ENCODE data around the gene DENND5A. TPM values are rescaled to one million over a fixed set of nuclear protein-coding genes. Genes with fewer than 3 reads are reported as not detected.

DENND5A gene
- total and polyA plus RNA-seq, 2 donors (not counting 1 experiment from before 2014, with no cell fraction given) = 41.3 to 66.5 TPM

GRCh38 chr11:9141186-9141585 is 124.0 kb downstream of the DENND5A start:
- ChIA-PET POLR2A (no interaction called here), CTCF (interaction anchor here (0.6 kb wide), 1 partner anchor 183 kb away, joined by 4 read pairs; no protein-coding TSS in a partner anchor)
- H3K27ac ChIP-seq (ENCODE audit: low read length in 2 of 2) = no peak overlapping the region
- no peak overlapping the region for H2AFZ ChIP-seq (ENCODE audit: insufficient read depth, low read depth, low read length, poor library complexity, severe bottlenecking)
- intact Hi-C loops (cut with micrococcal nuclease) = no loop called here
- H3K4me3 Mint-ChIP-seq = no peak overlapping the region
- H3K4me2 ChIP-seq (replicated peaks; ENCODE audit: low read depth, low read length, poor library complexity, severe bottlenecking) = no peak overlapping the region
- H3K27me3 Mint-ChIP-seq = no peaks in the 10 kb centered on the region
- no peak for DNase-seq
- peaks cover 3% of the 10 kb centered on the region for H3K4me1 Mint-ChIP-seq
- TF ChIP-seq EZH2 (IDR thresholded peaks at IDR 0.05; ENCODE audit: borderline replicate concordance, insufficient read depth, low read depth, low read length, poor library complexity, severe bottlenecking) (no peak), CTCF (IDR thresholded peaks at IDR 0.05) (no peak)
- H3K4me3 ChIP-seq (ENCODE audit: control extremely low read depth in 1 of 5, extremely low read depth in 1 of 5, insufficient read depth in 1 of 5, low read depth in 2 of 5, low read length in 4 of 5) = no peak overlapping the region
- H3K9me3 ChIP-seq (ENCODE audit: control extremely low read depth in 1 of 3, control insufficient read depth in 2 of 3, insufficient read depth in 1 of 3, low read length in 2 of 3) = no peaks in the 10 kb centered on the region
- WGBS (ENCODE audit: insufficient coverage) = 100% methylated on average over 1 of the region's 7 CpGs
- no peak overlapping the region for H3K27ac Mint-ChIP-seq
- no peaks in the 10 kb centered on the region for H3K79me2 ChIP-seq (ENCODE audit: control insufficient read depth, insufficient read depth, low read length)
- no peaks in the 10 kb centered on the region for H3K27me3 ChIP-seq (replicated peaks in 1 of 4; ENCODE audit: control extremely low read depth in 1 of 4, control insufficient read depth in 3 of 4, insufficient read depth in 4 of 4, low read length in 3 of 4)
- no peak for ATAC-seq (ENCODE audit: low read depth)
- H3K4me1 ChIP-seq (ENCODE audit: control insufficient read depth in 2 of 2, insufficient read depth in 2 of 2, low read length in 2 of 2) = no peaks in the 10 kb centered on the region
- H4K20me1 ChIP-seq (ENCODE audit: control insufficient read depth, insufficient read depth, low read length, poor library complexity, severe bottlenecking) = no peaks in the 10 kb centered on the region
- no peak overlapping the region for H3K9ac ChIP-seq (ENCODE audit: low read length)
- H3K36me3 ChIP-seq (replicated peaks in 1 of 2; ENCODE audit: control extremely low read depth in 1 of 2, control insufficient read depth in 1 of 2, extremely low read depth in 1 of 2, insufficient read depth in 2 of 2, low read length in 1 of 2) = peaks cover 1 to 48% of the 10 kb centered on the region in 2 experiments
- H3K9me3 Mint-ChIP-seq (ENCODE audit: insufficient read depth) = no peaks in the 10 kb centered on the region

GRCh38 chr11:9139628-9140357 is 125.4 kb downstream of the DENND5A start:
- H3K79me2 ChIP-seq (ENCODE audit: control insufficient read depth, insufficient read depth, low read length) = no peaks in the 10 kb centered on the region
- Mint-ChIP-seq H3K4me1 (peaks cover 3% of the 10 kb centered on the region), H3K4me3 (no peak overlapping the region), H3K27me3 (no peaks in the 10 kb centered on the region), H3K27ac (no peak overlapping the region), H3K9me3 (ENCODE audit: insufficient read depth) (no peaks in the 10 kb centered on the region)
- no peaks in the 10 kb centered on the region for H3K27me3 ChIP-seq (replicated peaks in 1 of 4; ENCODE audit: control extremely low read depth in 1 of 4, control insufficient read depth in 3 of 4, insufficient read depth in 4 of 4, low read length in 3 of 4)
- H3K36me3 ChIP-seq (replicated peaks in 1 of 2; ENCODE audit: control extremely low read depth in 1 of 2, control insufficient read depth in 1 of 2, extremely low read depth in 1 of 2, insufficient read depth in 2 of 2, low read length in 1 of 2) = peaks cover 1 to 36% of the 10 kb centered on the region in 2 experiments
- no peaks in the 10 kb centered on the region for H3K4me1 ChIP-seq (ENCODE audit: control insufficient read depth in 2 of 2, insufficient read depth in 2 of 2, low read length in 2 of 2)
- DNase-seq (no peak), ATAC-seq (ENCODE audit: low read depth) (no peak)
- ChIA-PET POLR2A (no interaction called here), CTCF (interaction anchor here (0.7 to 3.6 kb wide), 5 partner anchors 10 to 226 kb away, joined by 3 to 43 read pairs (median 22); no protein-coding TSS in a partner anchor)
- intact Hi-C loops (cut with micrococcal nuclease) = no loop called here
- no peaks in the 10 kb centered on the region for H3K9me3 ChIP-seq (ENCODE audit: control extremely low read depth in 1 of 3, control insufficient read depth in 2 of 3, insufficient read depth in 1 of 3, low read length in 2 of 3)
- H3K27ac ChIP-seq (ENCODE audit: low read length in 2 of 2) = no peak overlapping the region
- no peak overlapping the region for H3K4me2 ChIP-seq (replicated peaks; ENCODE audit: low read depth, low read length, poor library complexity, severe bottlenecking)
- H3K4me3 ChIP-seq (ENCODE audit: control extremely low read depth in 1 of 5, extremely low read depth in 1 of 5, insufficient read depth in 1 of 5, low read depth in 2 of 5, low read length in 4 of 5) = no peak overlapping the region
- no peak for TF ChIP-seq CTCF (IDR thresholded peaks at IDR 0.05)
- TF ChIP-seq EZH2 (IDR thresholded peaks at IDR 0.05; ENCODE audit: borderline replicate concordance, insufficient read depth, low read depth, low read length, poor library complexity, severe bottlenecking) = no peak
- H3K9ac ChIP-seq (ENCODE audit: low read length) = no peak overlapping the region
- H2AFZ ChIP-seq (ENCODE audit: insufficient read depth, low read depth, low read length, poor library complexity, severe bottlenecking) = no peak overlapping the region
- WGBS (ENCODE audit: insufficient coverage) = 93% methylated on average over 5 of the region's 7 CpGs
- no peaks in the 10 kb centered on the region for H4K20me1 ChIP-seq (ENCODE audit: control insufficient read depth, insufficient read depth, low read length, poor library complexity, severe bottlenecking)
